ENCODE measurements around the gene RNF220. TPM values are rescaled to one million over a fixed set of nuclear protein-coding genes. Genes with fewer than 3 reads are reported as not detected.

RNF220 gene
- total RNA-seq, 1 experiment from 2014 or later: 92.4 TPM

Small RNA genes lying within 50 kb of the gene (microRNA-seq; reads per million reads assigned to microRNA genes)
- gene MIR5584: not detected

Other genes with a start within 250 kb of the RNF220 start
- gene DMAP1, start 191.8 kb upstream of the RNF220 start, total RNA-seq (2022): 40.4 and 41.1 TPM in 2 replicates
- gene ERI3, start 50.0 kb upstream of the RNF220 start, total RNA-seq (2022): 34.2 and 38.2 TPM in 2 replicates

All from Caco-2 (cell line).